Fibroblast of the aortic adventitia (primary cell): ENCODE results near the gene KCTD1. TPM values are rescaled to one million over a fixed set of nuclear protein-coding genes. Genes with fewer than 3 reads are reported as not detected.

Source experiments
- DNase-seq: peaks from one replicate; pipeline ENCODE4 v3.0.0-alpha.2; 2010; ENCODE audit warnings: low read depth
- H3K4me3 ChIP-seq: 2 replicates; pipeline ENCODE4 v1.5.1; 2011; ENCODE audit warnings: low read depth, mild to moderate bottlenecking, control low read depth, low read length, moderate library complexity
- CTCF ChIP-seq: IDR thresholded peaks from 2 replicates; pipeline ENCODE4 v1.5.1; 2011; ENCODE audit warnings: mild to moderate bottlenecking, low read length, control low read depth, inconsistent platforms; ENCODE audit not compliant: insufficient read depth
- total RNA-seq: library from RNA; depleted of rRNA; stranded (reverse); fragments of >200 nt; gene quantifications from 2 replicates; pipeline ENCODE4 v1.2.3, GENCODE V29; 2012; ENCODE audit warnings: low replicate concordance

The KCTD1 gene
- total RNA-seq, 1 donor, result 9.9 TPM

GRCh38 chr18:26510337-26510736 is 38.0 kb downstream of the KCTD1 start:
- H3K4me3 ChIP-seq, result no peak overlapping the region
- TF ChIP-seq CTCF, result no peak
- peak; percentile 40 for DNase-seq

- H3K4me3 ChIP-seq, result no peak overlapping the region
- DNase-seq, result no peak
- no peak for TF ChIP-seq CTCF
Observed at GRCh38 chr18:26506012-26506411, 42.3 kb downstream of the KCTD1 start.

- no peak for DNase-seq
- no peak for TF ChIP-seq CTCF
- no peak overlapping the region for H3K4me3 ChIP-seq
Observed at GRCh38 chr18:26504831-26505230, 43.5 kb downstream of the KCTD1 start.

GRCh38 chr18:26503382-26503781 is 45.0 kb downstream of the KCTD1 start:
- no peak overlapping the region for H3K4me3 ChIP-seq
- DNase-seq, result no peak
- no peak for TF ChIP-seq CTCF

GRCh38 chr18:26502823-26503222 is 45.5 kb downstream of the KCTD1 start:
- DNase-seq, result no peak
- no peak overlapping the region for H3K4me3 ChIP-seq
- no peak for TF ChIP-seq CTCF

- no peak for TF ChIP-seq CTCF
- no peak overlapping the region for H3K4me3 ChIP-seq
- DNase-seq, result peak; percentile 73
Observed at GRCh38 chr18:26497866-26498265, 50.5 kb downstream of the KCTD1 start.

GRCh38 chr18:26496528-26496927 is 51.8 kb downstream of the KCTD1 start:
- DNase-seq, result no peak
- TF ChIP-seq CTCF, result no peak
- no peak overlapping the region for H3K4me3 ChIP-seq
